Kidney capillary endothelial cell (primary cell): ENCODE data around the gene PMFBP1.

Experiments
- DNase-seq: peaks from one replicate; pipeline ENCODE4 v3.0.0-alpha.2; 2018; ENCODE audit warnings: low spot score

Gene PMFBP1, protein sequence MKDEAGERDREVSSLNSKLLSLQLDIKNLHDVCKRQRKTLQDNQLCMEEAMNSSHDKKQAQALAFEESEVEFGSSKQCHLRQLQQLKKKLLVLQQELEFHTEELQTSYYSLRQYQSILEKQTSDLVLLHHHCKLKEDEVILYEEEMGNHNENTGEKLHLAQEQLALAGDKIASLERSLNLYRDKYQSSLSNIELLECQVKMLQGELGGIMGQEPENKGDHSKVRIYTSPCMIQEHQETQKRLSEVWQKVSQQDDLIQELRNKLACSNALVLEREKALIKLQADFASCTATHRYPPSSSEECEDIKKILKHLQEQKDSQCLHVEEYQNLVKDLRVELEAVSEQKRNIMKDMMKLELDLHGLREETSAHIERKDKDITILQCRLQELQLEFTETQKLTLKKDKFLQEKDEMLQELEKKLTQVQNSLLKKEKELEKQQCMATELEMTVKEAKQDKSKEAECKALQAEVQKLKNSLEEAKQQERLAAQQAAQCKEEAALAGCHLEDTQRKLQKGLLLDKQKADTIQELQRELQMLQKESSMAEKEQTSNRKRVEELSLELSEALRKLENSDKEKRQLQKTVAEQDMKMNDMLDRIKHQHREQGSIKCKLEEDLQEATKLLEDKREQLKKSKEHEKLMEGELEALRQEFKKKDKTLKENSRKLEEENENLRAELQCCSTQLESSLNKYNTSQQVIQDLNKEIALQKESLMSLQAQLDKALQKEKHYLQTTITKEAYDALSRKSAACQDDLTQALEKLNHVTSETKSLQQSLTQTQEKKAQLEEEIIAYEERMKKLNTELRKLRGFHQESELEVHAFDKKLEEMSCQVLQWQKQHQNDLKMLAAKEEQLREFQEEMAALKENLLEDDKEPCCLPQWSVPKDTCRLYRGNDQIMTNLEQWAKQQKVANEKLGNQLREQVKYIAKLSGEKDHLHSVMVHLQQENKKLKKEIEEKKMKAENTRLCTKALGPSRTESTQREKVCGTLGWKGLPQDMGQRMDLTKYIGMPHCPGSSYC

GRCh38 chr16:72172105-72173034, at the start of gene PMFBP1:
PMFBP1 (minus strand) TSS chr16:72172155; CDS start chr16:72171208, 947 bp downstream.
- peak; percentile 96 for DNase-seq

DNA sequence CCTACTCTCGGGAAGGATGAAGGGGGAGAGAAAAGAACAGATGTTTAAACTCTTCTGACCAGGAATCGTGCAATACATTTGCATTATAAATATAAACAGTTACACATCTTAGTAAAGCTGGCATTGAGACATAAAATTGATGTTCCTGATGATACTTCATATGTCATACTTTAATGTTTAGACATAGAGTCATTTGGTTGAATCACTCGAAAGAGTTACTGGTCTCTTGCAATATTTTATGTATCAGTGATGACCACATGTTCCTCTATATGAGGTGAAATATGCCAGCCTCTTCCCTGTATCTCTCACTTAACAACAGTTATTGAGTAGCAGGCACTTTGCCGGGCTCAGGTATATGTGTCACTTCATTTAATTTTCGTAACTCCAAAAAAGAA, 49.7 kb upstream of the PMFBP1 start:
- DNase-seq, result no peak

DNA sequence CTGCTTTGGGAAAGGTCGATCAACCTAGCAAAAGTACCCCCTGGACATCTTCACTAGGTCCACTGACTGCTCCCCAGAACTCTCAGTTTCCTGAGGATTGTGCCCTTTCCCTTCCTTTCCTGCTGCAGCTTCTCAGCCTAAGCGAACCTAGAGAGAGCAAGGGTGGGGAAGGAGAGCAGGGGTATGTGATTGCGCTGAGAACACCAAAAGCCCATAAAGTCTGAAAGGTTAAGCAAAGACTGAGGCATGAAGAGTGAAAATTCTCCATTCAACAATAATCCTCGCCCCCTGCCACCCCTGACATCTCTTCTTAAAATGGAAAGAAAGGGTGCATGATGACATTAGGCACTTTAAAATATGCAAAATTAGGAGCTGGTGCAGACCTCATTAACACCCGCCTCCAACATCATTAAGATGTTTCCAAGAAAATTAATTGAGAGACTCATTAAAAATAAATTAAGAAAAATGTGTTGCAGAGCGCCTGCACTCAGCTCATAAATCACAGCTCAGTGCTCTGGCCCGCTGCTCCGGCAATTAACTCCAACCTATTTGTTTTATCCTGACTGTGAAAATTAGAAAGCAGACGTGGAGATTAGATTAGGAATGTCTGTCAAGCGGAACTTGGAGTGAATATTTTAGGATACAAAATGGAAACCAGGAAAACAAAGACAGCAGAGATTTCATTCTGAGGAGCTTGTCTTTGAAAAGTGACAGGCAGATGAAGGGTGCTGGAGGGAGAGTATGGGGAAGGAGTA, 49.1 kb upstream of the PMFBP1 start:
- DNase-seq, result no peak

GRCh38 chr16:72219282-72219681, 47.3 kb upstream of the PMFBP1 start:
- no peak for DNase-seq

DNA sequence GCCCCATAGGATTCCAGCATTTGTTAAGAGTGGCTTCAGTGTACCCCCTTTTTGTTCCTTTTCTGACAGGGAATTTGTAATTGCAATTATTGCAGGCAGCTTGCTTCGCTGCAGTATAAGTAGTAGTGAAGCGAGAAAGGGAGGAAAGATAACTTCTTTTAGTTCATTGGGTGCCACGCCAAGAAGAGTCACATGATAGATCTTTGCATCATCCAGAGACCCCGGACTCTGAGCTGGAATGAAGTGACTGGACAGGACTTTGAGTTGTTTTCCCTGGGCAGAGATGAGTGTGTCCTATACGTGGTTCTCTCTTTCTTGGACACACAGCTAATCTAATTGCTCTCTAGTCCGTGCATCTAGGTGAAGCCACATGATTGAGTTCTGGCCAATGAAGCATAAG, 44.8 kb upstream of the PMFBP1 start:
- no peak for DNase-seq

DNA sequence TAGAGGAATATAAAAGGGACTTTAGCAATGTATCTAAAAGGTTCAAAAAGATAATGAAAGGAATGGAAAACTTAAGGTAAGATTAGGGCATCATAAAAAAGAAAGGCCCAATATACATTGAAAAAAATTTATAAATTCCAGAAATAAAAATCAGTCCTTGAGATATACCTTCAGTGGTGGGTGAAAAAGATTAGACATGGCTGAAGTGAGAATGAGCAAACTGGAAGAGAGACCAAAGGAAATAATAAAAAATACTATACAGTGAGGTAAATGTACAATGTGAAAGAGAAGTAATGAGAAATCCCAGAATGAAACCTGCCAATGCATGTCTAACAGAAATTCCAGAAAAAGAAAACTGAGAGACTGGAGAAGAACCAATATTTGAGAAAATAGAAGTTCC, 42.9 kb upstream of the PMFBP1 start:
- no peak for DNase-seq

- no peak for DNase-seq
Observed at GRCh38 chr16:72211110-72211509, 39.2 kb upstream of the PMFBP1 start.

DNA sequence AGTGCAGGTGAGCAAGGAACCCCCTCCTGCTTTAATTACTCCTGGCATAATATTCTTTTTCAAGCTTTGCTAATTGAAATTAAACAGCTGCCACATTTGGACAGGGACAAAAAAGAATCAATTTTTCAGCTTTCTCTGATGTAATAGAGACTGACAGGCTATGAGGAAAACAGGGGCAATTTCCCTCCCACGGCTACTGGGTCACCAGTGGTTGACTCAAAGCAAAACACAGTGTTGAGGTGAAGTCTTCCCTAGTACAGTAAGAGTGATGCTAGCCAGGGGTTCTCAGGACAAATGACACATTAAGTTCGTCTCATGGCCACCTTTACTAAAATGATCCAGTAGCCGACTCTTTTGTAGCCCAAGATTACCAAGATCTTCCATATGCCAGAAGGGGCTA, 38.6 kb upstream of the PMFBP1 start:
- DNase-seq, result no peak

DNA sequence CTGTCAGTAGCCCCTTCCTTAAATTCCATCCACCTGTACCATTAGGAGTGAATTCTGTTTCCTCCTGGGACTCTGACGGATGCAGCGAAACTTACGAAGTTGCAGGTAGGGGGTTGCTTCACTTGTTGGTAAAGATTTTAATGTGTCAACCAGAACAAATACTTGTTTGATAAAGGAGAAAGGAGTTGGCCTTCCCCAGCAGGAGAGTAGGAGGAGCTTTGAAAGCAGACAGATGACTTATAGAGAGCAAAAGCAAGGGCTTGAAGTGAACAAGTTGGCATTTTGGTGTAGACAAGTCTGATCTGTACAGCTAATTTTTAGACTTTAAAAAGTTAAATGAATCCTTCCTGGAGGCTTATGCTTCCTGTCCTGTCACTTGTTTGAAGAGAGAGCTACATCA, 38.1 kb upstream of the PMFBP1 start:
- no peak for DNase-seq

GRCh38 chr16:72206299-72206698, 34.3 kb upstream of the PMFBP1 start:
- no peak for DNase-seq

- DNase-seq, result peak; percentile 91
Observed at GRCh38 chr16:72203401-72203800, 31.4 kb upstream of the PMFBP1 start.

- peak; percentile 26 for DNase-seq
Observed at GRCh38 chr16:72202014-72202413, 30.1 kb upstream of the PMFBP1 start.

- no peak for DNase-seq
Observed at GRCh38 chr16:72201387-72201786, 29.4 kb upstream of the PMFBP1 start.

DNA sequence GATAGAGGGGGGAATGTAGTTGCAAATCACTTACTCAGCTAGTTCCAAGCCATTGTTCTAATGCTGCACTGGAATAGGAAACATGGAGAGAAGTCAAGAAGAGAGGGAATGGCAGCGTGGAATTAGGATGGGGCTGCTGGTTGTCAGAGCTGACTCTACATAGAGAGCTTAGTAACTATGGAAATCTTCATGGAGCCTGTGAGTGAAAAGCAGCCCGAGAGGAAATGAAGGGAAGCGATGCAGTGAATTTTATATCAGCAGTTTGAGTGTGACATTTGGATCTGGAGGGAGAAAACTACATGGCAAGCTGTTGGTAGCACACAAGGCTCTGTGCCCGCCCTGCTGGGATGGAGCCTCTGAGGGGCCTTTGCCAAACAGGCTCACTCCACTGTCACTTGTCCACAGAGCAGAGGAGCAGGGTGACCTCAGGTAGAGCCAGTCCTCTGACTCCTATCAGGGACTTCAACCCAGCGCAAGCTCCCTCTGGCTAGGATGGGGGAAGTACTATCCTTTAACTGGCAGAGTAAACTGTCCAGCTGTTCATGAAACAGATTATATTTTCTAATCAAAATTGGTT, 27.9 kb upstream of the PMFBP1 start:
- no peak for DNase-seq

GRCh38 chr16:72198771-72199201, 26.8 kb upstream of the PMFBP1 start:
- no peak for DNase-seq

DNA sequence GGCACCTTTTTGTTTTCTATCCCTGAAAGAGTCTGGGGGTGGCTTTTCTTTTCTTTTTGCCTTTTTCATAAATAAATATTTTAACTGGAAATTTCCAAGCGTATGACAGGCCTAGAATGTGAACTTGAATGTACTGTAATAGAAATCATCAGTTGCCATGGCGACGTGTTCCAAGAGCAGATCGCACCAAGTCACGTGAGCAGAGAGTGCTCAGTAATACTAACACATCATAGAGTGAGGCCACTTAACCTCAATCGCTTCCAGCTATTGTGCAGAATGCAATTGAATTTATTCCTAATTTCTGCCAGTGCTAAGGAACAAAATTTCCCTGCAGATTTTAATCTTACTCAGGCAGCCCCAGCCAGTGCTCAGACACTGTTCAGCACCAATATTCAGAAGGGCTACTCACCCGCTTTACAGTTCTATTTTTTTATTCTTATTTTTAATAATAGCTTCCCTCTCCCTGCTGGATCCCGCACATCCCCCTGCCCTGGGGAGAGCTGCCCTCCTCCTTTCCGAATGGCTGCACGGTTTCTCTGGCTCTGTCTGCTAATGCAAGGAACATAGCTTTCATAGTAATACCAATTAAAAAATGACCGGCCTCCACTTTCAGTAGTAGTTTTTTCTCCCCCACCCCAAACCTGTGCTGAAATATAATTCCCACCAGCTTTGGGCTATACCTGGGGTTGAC, 26.2 kb upstream of the PMFBP1 start:
- no peak for DNase-seq

- DNase-seq, result no peak
Observed at GRCh38 chr16:72197545-72197944, 25.6 kb upstream of the PMFBP1 start.

DNA sequence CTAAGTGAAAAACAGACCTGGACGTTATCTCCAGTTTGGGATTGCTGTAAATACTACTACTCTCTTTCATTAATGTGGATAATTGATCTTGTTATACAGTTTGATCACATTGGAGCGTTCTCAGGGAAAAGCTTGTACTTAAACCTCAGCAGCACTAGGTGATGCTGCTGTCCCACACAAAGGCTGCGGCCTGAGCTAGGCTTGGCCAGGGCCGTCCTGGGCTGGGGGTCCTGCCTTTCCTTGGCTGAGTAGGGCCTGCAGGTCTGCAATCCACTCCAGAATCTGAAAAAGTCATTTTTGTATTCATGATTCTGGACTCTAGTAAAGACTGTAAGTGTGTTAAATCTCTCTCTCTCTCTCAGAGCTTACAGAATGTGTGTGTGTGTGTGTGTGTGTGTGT, 23.7 kb upstream of the PMFBP1 start:
- DNase-seq, result no peak

DNA sequence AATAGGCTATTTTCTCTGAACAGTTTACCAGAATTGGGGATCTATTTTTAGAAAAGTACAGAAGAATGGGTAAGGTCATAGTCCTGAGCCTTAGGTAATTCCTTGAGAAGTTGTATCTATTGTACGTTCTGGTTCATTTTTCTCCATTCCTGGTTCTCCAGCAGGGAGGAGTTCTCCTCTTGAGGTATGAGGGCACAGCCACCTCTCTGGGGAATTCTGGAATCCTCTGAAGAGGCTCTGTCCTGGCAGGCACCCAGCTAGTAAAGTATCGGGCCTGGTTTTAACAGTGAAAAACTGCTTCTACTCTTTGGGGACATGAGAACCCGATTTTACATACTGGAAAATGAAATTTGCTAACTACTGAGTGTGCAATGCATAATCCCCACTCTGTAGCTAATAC, 19.6 kb upstream of the PMFBP1 start:
- no peak for DNase-seq

- DNase-seq, result peak; percentile 21
Observed at GRCh38 chr16:72189865-72190371, 18.0 kb upstream of the PMFBP1 start.
